Kidney (tissue), 14 donors: ENCODE measurements around the gene JPH4. TPM values are rescaled to one million over a fixed set of nuclear protein-coding genes. Genes with fewer than 3 reads are reported as not detected.

ENCODE experiments used
- DNase-seq, 5 donors: peaks; one replicate each; pipeline ENCODE4 v3.0.0-alpha.2; 2013 to 2020
- FAIRE-seq: peaks from 2 replicates; lab custom pipeline; 2012; peaks lifted over from hg19 to GRCh38; lab: Jason Lieb, UNC
- H3K27ac ChIP-seq, 2 donors: one replicate each; pipeline ENCODE4 v1.7.0; 2013; ENCODE audit warnings: low read depth in 2 of 2, low read length in 2 of 2, inconsistent platforms in 1 of 2
- H3K27me3 ChIP-seq: one replicate; pipeline ENCODE4 v1.7.1; 2013; ENCODE audit warnings: low read length, inconsistent platforms; ENCODE audit not compliant: control insufficient read depth, insufficient read depth
- H3K36me3 ChIP-seq, 3 donors: one replicate each; pipeline versions ENCODE4 v1.7.0 to v1.7.1; 2013; ENCODE audit warnings: low read length in 3 of 3, control low read depth in 1 of 3, inconsistent platforms in 1 of 3; ENCODE audit not compliant: insufficient read depth in 3 of 3, control insufficient read depth in 2 of 3
- H3K4me1 ChIP-seq, 3 donors: one replicate each; pipeline versions ENCODE4 v1.7.0 to v1.7.1; 2013; ENCODE audit warnings: low read length in 3 of 3, inconsistent platforms in 1 of 3, low read depth in 1 of 3; ENCODE audit not compliant: control insufficient read depth in 2 of 3, insufficient read depth in 2 of 3
- H3K4me3 ChIP-seq, 3 donors: one replicate each; pipeline versions ENCODE4 v1.7.0 to v1.8.1; 2013; ENCODE audit warnings: low read length in 3 of 3, control low read depth in 1 of 3, inconsistent platforms in 1 of 3
- H3K9ac ChIP-seq, 3 donors: one replicate each; pipeline versions ENCODE4 v1.7.0 to v1.7.1; 2013; ENCODE audit warnings: low read length in 3 of 3, control low read depth in 1 of 3, inconsistent platforms in 1 of 3
- H3K9me3 ChIP-seq, 3 donors: one replicate each; pipeline versions ENCODE4 v1.7.0 to v1.7.1; 2013; ENCODE audit warnings: low read length in 3 of 3, control low read depth in 1 of 3, inconsistent platforms in 1 of 3; ENCODE audit not compliant: control insufficient read depth in 2 of 3, insufficient read depth in 1 of 3
- CTCF ChIP-seq: IDR thresholded peaks from 3 replicates; pipeline ENCODE4 v1.5.1; 2012; ENCODE audit warnings: mild to moderate bottlenecking, moderate library complexity, borderline replicate concordance; ENCODE audit not compliant: insufficient read depth; ENCODE audit errors: extremely low read depth
- intact Hi-C: fragments of 100-400 bp; cut with DNase I; formaldehyde crosslinking; loops from one replicate; pipeline ENCODE4 v1.11.1; 2022
- polyA plus RNA-seq: library from polyadenylated mRNA; stranded (reverse); fragments of 350-450 nt; fragmentation: Illumina TruSeq; extraction: RNeasy Lipid Tissue Mini Kit (QIAGEN cat#74804); gene quantifications from one replicate; pipeline ENCODE4 v1.2.3, GENCODE V29; 2014; ENCODE audit warnings: low read depth, low replicate concordance; ENCODE audit not compliant: insufficient read depth
- total RNA-seq: library from RNA; stranded (reverse); fragmentation: NEBNext Ultra II Directional; extraction: Animal tissue kit (Norgen Biotek cat#: 25700); gene quantifications from one replicate; pipeline ENCODE4 v1.2.1, GENCODE V29; 2021
- donor health status: control.
- donor health status: control.
- donor health status: control.
- donor health status: control.
- donor health status: control.
- donor health status: DM: yes; HTN: yes; CAD: no.
- donor health status: Normal renal cell carcinoma (clear cell type).

JPH4 gene
- total and polyA plus RNA-seq, 2 donors from 2014 or later = 3.6 to 7.0 TPM

GRCh38 chr14:23624830-23625404 lies 46.3 kb upstream of the JPH4 start:
- Histone ChIP-seq H3K9ac (no peak overlapping the region), H3K36me3 (no peaks in the 10 kb centered on the region), H3K4me3 (no peak overlapping the region), H3K27ac (no peak overlapping the region), H3K27me3 (no peaks in the 10 kb centered on the region), H3K4me1 (no peaks in the 10 kb centered on the region), H3K9me3 (peaks cover 0 to 7% (median 0%) of the 10 kb centered on the region in 3 donors)
- intact Hi-C loops = no loop called here
- no peak for DNase-seq
- no peak for TF ChIP-seq CTCF
- FAIRE-seq = no peak

- Histone ChIP-seq H3K36me3 (no peaks in the 10 kb centered on the region), H3K9me3 (peaks cover 0 to 7% (median 0%) of the 10 kb centered on the region in 3 donors), H3K27me3 (no peaks in the 10 kb centered on the region), H3K4me3 (no peak overlapping the region), H3K27ac (no peak overlapping the region), H3K4me1 (no peaks in the 10 kb centered on the region), H3K9ac (no peak overlapping the region)
- no peak for DNase-seq
- no peak for TF ChIP-seq CTCF
- no peak for FAIRE-seq
- intact Hi-C loops = no loop called here
These were observed 45.4 kb upstream of the JPH4 start for GRCh38 chr14:23623962-23624361.

GRCh38 chr14:23622990-23623389 lies 44.4 kb upstream of the JPH4 start:
- Histone ChIP-seq H3K36me3 (no peaks in the 10 kb centered on the region), H3K4me1 (no peaks in the 10 kb centered on the region), H3K27ac (no peak overlapping the region), H3K9ac (no peak overlapping the region), H3K4me3 (no peak overlapping the region), H3K9me3 (peaks cover 0 to 7% (median 0%) of the 10 kb centered on the region in 3 donors), H3K27me3 (no peaks in the 10 kb centered on the region)
- intact Hi-C loops = no loop called here
- TF ChIP-seq CTCF = no peak
- no peak for FAIRE-seq
- DNase-seq = no peak
